ENCODE measurements around the gene MAPK6.

- no peak for TF ChIP-seq CTCF (IDR thresholded peaks at IDR 0.05; ENCODE audit: low read length)
- TF ChIP-seq EZH2 (IDR thresholded peaks at IDR 0.05; ENCODE audit: borderline replicate concordance, low read length): no peak
Measured at GRCh38 chr15:52057996-52058395, 39.0 kb downstream of the MAPK6 start.
